Smooth muscle cell (in vitro differentiated cells): ENCODE results near the gene HMGN3. TPM values are rescaled to one million over a fixed set of nuclear protein-coding genes. Genes with fewer than 3 reads are reported as not detected.

Experiments
- DNase-seq: peaks from one replicate; lab custom pipeline; 2025; ENCODE audit not compliant: unreplicated experiment; lab: John Stamatoyannopoulos, UW
- H2AFZ ChIP-seq: fragments of 200-600 bp; sonication (generic); 2 replicates; pipeline ENCODE4 v1.6.0; 2016; ENCODE audit warnings: antibody characterized with exemption, low read depth, mild to moderate bottlenecking
- H3F3A ChIP-seq: fragments of 200-600 bp; sonication (generic); 2 replicates; pipeline ENCODE4 v1.6.0; 2017; ENCODE audit warnings: antibody characterized with exemption, low read depth
- H3K27ac ChIP-seq: fragments of 200-600 bp; sonication (generic); 2 replicates; pipeline ENCODE4 v1.5.1; 2016; ENCODE audit warnings: low read depth, mild to moderate bottlenecking
- H3K27me3 ChIP-seq: fragments of 200-600 bp; sonication (generic); 2 replicates; pipeline ENCODE4 v1.6.1; 2016; ENCODE audit warnings: low read depth, mild to moderate bottlenecking
- H3K36me3 ChIP-seq: fragments of 200-600 bp; sonication (generic); 2 replicates; pipeline ENCODE4 v1.5.1; 2016; ENCODE audit warnings: low read depth
- H3K4me1 ChIP-seq: fragments of 200-600 bp; sonication (generic); 2 replicates; pipeline ENCODE4 v1.5.1; 2016; ENCODE audit warnings: low read depth
- H3K4me2 ChIP-seq: fragments of 200-600 bp; sonication (generic); 2 replicates; pipeline ENCODE4 v1.6.0; 2016; ENCODE audit warnings: mild to moderate bottlenecking
- H3K4me3 ChIP-seq: fragments of 200-600 bp; sonication (generic); 2 replicates; pipeline ENCODE4 v1.5.1; 2016; ENCODE audit warnings: mild to moderate bottlenecking
- H3K79me2 ChIP-seq: fragments of 200-600 bp; sonication (generic); 2 replicates; pipeline ENCODE4 v1.6.0; 2016; ENCODE audit warnings: low read depth, mild to moderate bottlenecking
- H3K9ac ChIP-seq: fragments of 200-600 bp; sonication (generic); 2 replicates; pipeline ENCODE4 v1.6.0; 2016; ENCODE audit warnings: low read depth
- H3K9me3 ChIP-seq: fragments of 200-600 bp; sonication (generic); replicated peaks from 2 replicates; pipeline ENCODE4 v1.5.1; 2016; ENCODE audit warnings: low read depth
- H4K20me1 ChIP-seq: fragments of 200-600 bp; sonication (generic); 2 replicates; pipeline ENCODE4 v1.6.0; 2016; ENCODE audit warnings: low read depth
- CTCF ChIP-seq: fragments of 200-600 bp; sonication (generic); IDR thresholded peaks from 2 replicates; pipeline ENCODE4 v1.5.1; 2017; ENCODE audit warnings: borderline replicate concordance, mild to moderate bottlenecking, antibody characterized with exemption; ENCODE audit not compliant: insufficient read depth, poor library complexity, severe bottlenecking
- WGBS: methylation state at CpG from one replicate; pipeline ENCODE4 v1.1.7; 2016; ENCODE audit warnings: low lambda C conversion rate; 5-methylcytosine and 5-hydroxymethylcytosine counted together
- polyA plus RNA-seq: library from polyadenylated mRNA; unstranded; fragments of >200 nt; fragmentation: Nextera tagmentation; extraction: Ambion mirVana; gene quantifications from 2 replicates; pipeline ENCODE4 v1.2.1, GENCODE V29; 2016
- total RNA-seq: library from RNA; depleted of rRNA; stranded (reverse); fragments of >200 nt; gene quantifications from 2 replicates; pipeline ENCODE4 v1.2.3, GENCODE V29; 2014

HMGN3 gene
- total and polyA plus RNA-seq, 2 experiments from 2014 or later, result 75.4 to 108 TPM

GRCh38 chr6:79186564-79186963 is 47.9 kb downstream of the HMGN3 start:
- WGBS, result 79% methylated on average over 5 of the region's 5 CpGs
- no peaks in the 10 kb centered on the region for H3K4me1 ChIP-seq
- no peak for TF ChIP-seq CTCF

GRCh38 chr6:79184641-79185040 is 49.8 kb downstream of the HMGN3 start:
- Histone ChIP-seq H3K79me2 (no peaks in the 10 kb centered on the region), H3F3A (no peaks in the 10 kb centered on the region), H3K4me3 (no peak overlapping the region), H3K36me3 (no peaks in the 10 kb centered on the region), H2AFZ (no peak overlapping the region), H3K27ac (no peak overlapping the region), H3K4me1 (no peaks in the 10 kb centered on the region), H4K20me1 (no peaks in the 10 kb centered on the region), H3K4me2 (no peak overlapping the region), H3K27me3 (no peaks in the 10 kb centered on the region), H3K9ac (no peak overlapping the region), H3K9me3 (no peaks in the 10 kb centered on the region)
- TF ChIP-seq CTCF, result no peak
- 88% methylated on average over 3 of the region's 3 CpGs for WGBS
- DNase-seq, result no peak

More at GRCh38 chr6:79186564-79186963, 47.9 kb downstream of the HMGN3 start:
- no peak for DNase-seq
- Histone ChIP-seq H2AFZ (no peak overlapping the region), H3K9ac (no peak overlapping the region), H3F3A (no peaks in the 10 kb centered on the region), H3K27ac (no peak overlapping the region), H3K4me2 (no peak overlapping the region), H3K9me3 (no peaks in the 10 kb centered on the region), H3K4me3 (no peak overlapping the region), H3K79me2 (no peaks in the 10 kb centered on the region), H3K36me3 (no peaks in the 10 kb centered on the region), H4K20me1 (no peaks in the 10 kb centered on the region), H3K27me3 (no peaks in the 10 kb centered on the region)

- Histone ChIP-seq H3K9ac (no peak overlapping the region), H3K4me2 (no peak overlapping the region), H3K27ac (no peak overlapping the region), H2AFZ (no peak overlapping the region), H3K79me2 (no peaks in the 10 kb centered on the region), H3K4me1 (no peaks in the 10 kb centered on the region), H3K27me3 (no peaks in the 10 kb centered on the region), H3K36me3 (no peaks in the 10 kb centered on the region), H3F3A (no peaks in the 10 kb centered on the region), H3K4me3 (no peak overlapping the region), H3K9me3 (no peaks in the 10 kb centered on the region), H4K20me1 (no peaks in the 10 kb centered on the region)
- no peak for TF ChIP-seq CTCF
- no peak for DNase-seq
- WGBS, result 85% methylated on average over 2 of the region's 2 CpGs
These were observed 50.4 kb downstream of the HMGN3 start for GRCh38 chr6:79184086-79184485.

GRCh38 chr6:79180052-79180451 is 54.4 kb downstream of the HMGN3 start:
- Histone ChIP-seq H3K36me3 (no peaks in the 10 kb centered on the region), H3K4me2 (peak overlapping the region; percentile 20), H3K4me1 (no peaks in the 10 kb centered on the region), H3K9me3 (no peaks in the 10 kb centered on the region), H4K20me1 (no peaks in the 10 kb centered on the region), H2AFZ (no peak overlapping the region), H3F3A (no peaks in the 10 kb centered on the region), H3K4me3 (no peak overlapping the region), H3K79me2 (no peaks in the 10 kb centered on the region), H3K27ac (no peak overlapping the region), H3K27me3 (no peaks in the 10 kb centered on the region), H3K9ac (no peak overlapping the region)
- no peak for DNase-seq
- no peak for TF ChIP-seq CTCF
- WGBS, result 49% methylated on average over 2 of the region's 2 CpGs
